Stimulated activated CD4-positive, alpha-beta T cell treated with anti-CD3 and anti-CD28 coated beads, Interleukin-15, amount 100 ng/mL, for 1 hour (primary cell): ENCODE data around the gene TAF1B.

ENCODE experiments used
- DNase-seq, 2 donors: peaks; one replicate each; pipeline ENCODE4 v3.0.0-alpha.2; 2020; ENCODE audit warnings: low read depth in 1 of 2, low spot score in 1 of 2

TAF1B gene

GRCh38 chr2:9982891-9983290 lies 139.6 kb downstream of the TAF1B start:
- no peak for DNase-seq

- DNase-seq = no peak
Observed at GRCh38 chr2:9983401-9984216, 140.3 kb downstream of the TAF1B start.
